Measurements from ENCODE around the gene ZMIZ1.

- TF ChIP-seq CTCF (conservative IDR thresholded peaks at IDR 0.05; ENCODE audit: low read depth in 2 of 2) (no peak), ZNF114 (CRISPR knock-in tag; IDR thresholded peaks at IDR 0.05) (no peak), POLR2AphosphoS5 (IDR thresholded peaks at IDR 0.05; ENCODE audit: low read depth) (no peak), EZH2phosphoT487 (IDR thresholded peaks at IDR 0.05; ENCODE audit: unreplicated experiment) (no peak), CREB1 (CRISPR knock-in tag; IDR thresholded peaks at IDR 0.05; ENCODE audit: low read depth) (no peak)
Observed at GRCh38 chr10:79089632-79090031, 20.9 kb downstream of the ZMIZ1 start.

Data from GM23338 (cell line).